VCaP (cell line): ENCODE measurements around the gene KLHL22.

Experiments
- H3K27ac ChIP-seq: fragments of 450-650 bp; 2 replicates; pipeline ENCODE4 v1.5.1; 2017
- CTCF ChIP-seq: fragments of 450-650 bp; conservative IDR thresholded peaks from 2 replicates; pipeline ENCODE4 v1.5.1; 2017; ENCODE audit warnings: mild to moderate bottlenecking, moderate library complexity

Gene KLHL22

DNA sequence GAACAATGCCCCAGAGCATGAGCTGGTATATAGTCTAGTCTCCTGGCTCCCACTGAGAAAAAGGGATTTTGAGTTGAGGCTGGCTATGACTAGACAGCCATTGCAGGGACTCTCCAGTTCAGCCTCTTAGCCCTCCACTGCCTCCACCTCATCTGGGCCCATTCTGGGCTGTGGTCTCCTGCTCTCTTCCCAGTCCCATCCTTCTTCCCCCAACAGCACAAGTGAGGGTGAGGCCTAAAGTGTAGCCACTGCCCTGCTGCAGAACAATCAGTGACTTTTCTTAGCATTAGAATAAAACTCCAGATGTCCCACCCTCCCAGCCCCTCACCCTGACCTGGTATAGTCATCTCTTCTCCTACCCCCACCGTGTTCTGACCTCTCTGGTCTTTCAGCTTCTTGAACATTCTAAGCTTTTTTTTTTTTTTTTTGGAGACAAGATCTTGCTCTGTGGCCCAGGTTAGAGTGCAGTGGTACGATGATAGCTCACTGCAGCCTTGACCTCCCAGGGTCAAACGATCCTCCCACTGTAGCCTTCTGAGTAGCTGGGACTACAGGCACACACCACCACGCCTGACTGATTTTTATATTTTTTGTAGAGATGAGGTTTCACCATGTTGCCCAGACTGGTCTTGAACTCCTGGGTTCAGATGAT, 16.1 kb upstream of the KLHL22 start:
- H3K27ac ChIP-seq = no peak overlapping the region
- TF ChIP-seq CTCF = no peak

GRCh38 chr22:20510811-20511577, 15.4 kb upstream of the KLHL22 start:
- H3K27ac ChIP-seq = no peak overlapping the region
- TF ChIP-seq CTCF = no peak

DNA sequence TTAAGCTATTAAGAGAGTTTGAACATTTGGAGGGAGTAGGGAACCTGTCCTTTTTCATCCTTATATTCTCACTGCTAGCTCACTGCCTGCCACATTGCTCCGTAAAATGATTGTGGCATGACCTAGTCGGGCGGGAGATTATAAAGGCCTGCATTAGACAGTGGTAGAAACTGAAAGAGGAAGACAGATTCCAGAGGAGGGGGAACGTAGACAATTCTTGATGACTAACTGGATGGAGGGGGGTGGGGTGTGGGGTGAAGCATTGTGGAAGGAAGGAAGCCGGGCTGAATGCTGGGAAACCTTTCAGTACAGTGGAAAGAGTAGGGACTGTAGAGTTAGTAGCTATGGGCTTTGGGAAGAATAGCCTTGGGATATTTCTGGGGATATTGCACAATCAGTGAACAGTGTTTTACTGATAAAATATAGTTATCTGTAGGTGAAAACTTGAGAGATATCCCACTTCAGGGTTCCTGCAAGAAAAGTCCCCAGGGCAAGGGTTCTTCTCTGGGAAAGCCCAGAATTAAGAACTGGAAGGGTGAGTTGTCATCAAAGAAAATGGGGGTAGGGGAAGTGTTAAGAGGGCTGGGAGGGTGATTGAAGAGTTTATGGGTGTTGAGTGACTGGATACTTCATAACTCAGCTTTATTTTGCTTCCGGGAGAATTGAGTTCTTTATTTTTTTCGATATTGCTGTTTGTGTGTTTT, 13.9 kb upstream of the KLHL22 start:
- no peak for TF ChIP-seq CTCF
- H3K27ac ChIP-seq = peak overlapping the region; percentile 88; the same call in 1 of the 2 replicates

DNA sequence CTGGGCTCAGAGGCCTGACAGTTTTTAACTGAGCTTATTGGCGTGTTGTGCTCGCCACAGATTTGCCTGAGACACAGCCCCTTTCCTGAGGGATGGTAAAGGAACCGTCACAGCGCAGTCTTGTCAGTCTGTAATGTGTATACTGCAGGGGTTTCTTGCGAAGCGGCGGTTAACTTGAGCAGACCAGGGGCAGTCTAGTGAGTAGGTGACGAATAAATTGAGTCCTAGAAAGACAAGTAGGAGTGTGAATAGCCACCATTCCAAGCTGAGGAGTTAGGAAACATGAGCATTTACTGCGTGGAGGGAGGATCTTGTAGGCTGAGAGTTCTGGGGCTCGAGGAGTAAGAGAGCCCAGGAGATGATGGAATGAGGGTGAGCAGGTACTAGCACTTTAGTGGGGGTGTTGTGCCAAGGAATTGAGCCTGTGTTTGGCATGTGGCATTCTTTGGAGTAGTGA, 13.2 kb upstream of the KLHL22 start:
- no peak for TF ChIP-seq CTCF
- peak overlapping the region; percentile 88; the same call in 1 of the 2 replicates for H3K27ac ChIP-seq

DNA sequence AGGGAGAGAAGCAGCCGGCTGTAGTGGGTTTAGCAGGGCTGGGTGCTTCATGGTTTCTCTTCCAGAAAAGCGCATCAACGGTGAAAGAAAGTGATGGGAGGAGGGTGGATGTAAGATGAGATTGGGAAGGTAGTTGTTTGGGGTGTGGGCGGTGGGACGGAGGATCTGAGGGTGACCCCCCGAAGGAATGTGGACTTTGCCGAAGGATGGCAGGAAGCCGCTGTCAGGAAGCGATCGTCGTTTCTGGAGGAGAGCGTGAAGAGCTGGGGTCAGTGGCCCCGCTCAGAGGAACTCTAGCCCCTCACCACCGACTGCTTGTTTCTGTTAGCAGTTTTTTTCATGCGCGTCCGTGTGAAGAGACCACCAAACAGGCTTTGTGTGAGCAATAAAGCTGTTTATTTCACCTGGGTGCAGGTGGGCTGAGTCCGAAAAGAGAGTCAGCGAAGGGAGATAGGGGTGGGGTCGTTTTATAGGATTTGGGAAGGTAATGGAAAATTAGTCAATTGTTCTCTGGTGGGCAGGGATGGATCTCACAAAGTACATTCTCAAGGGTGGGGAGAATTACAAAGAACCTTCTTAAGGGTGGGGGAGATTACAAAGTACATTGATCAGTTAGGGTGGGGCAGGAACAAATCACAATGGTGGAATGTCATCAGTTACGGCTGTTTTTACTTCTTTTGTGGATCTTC, 12.6 kb upstream of the KLHL22 start:
- peak overlapping the region; percentile 88 for H3K27ac ChIP-seq

DNA sequence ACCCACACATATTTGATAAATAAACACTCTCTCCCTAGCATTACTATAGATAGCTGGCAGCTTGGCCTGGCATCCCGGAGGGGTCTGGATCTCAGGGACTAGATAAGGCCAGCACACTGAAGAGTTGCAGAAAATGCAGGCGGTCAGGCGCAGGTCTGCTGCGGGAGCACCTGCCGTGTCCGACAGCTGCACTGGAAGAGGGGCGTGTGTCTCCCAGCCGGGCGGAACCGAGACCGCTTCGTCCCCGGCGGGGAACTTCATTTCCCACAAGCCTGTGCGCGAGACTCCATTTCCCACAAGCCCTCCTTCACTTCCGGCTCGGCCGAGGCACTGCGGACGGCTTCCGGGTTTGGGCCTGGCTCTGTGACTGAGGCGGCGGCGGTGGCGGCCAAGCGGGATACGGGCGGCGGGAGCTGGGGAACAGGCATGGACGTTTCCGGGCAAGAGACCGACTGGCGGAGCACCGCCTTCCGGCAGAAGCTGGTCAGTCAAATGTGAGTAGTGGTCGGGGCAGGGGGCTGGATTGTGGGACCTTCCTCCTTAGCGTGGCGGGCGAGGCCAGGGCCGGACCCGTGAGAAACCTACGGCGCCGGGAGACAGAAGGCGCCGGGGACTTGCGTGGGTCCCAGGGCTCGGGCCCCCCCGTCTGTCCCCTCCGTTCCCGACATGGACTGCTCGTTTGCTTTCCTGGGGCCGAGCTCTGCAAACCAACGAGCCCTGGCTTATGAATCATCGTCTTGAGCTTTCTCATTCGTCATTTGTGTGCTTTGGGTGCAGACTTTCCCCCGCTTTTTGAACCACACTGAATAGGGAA, 11.9 kb upstream of the KLHL22 start, which contains the start of gene MED15:
TSS of gene MED15 (plus strand) at position 358 of the 814 bp plus-strand sequence. CDS start at position 427, 69 bp downstream.
- H3K27ac ChIP-seq = peak within 1 kb of the TSS; percentile 88
- no peak for TF ChIP-seq CTCF
